GM18951 (cell line): ENCODE measurements around the gene GLIS2.

ENCODE experiments used
- POLR2A ChIP-seq: IDR thresholded peaks from 4 replicates; pipeline ENCODE4 v1.6.1; 2011; ENCODE audit warnings: mild to moderate bottlenecking; ENCODE audit not compliant: insufficient read length, insufficient read depth; ENCODE audit errors: extremely low read depth
- in situ Hi-C: fragments of 300-500 bp; cut with MboI; formaldehyde crosslinking; loops from one replicate; pipeline ENCODE4 v1.12.0; 2022; ENCODE audit warnings: low sequenced_read_pairs, mixed read lengths, inconsistent platforms; ENCODE audit not compliant: unreplicated experiment

Gene GLIS2

DNA sequence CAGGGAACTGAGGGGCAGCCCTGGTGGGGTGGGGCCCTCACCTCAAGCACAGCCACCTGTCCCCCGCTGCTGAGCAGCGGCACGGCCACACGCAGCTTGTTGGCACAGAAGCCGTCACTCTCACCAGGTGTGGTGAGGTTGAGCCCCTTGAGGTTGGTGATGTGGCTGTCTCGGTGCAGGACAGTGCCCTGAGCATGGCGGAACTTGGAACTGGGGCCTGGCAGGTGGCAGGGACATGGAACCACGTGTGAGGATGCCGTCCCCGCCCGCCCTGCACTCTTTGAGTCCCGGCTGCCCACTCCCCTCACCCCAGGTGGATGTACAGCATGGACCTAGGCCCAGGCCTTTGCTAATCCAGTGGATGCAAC, 46.1 kb downstream of the GLIS2 start:
- in situ Hi-C loops: no loop called here
- no peak for TF ChIP-seq POLR2A

DNA sequence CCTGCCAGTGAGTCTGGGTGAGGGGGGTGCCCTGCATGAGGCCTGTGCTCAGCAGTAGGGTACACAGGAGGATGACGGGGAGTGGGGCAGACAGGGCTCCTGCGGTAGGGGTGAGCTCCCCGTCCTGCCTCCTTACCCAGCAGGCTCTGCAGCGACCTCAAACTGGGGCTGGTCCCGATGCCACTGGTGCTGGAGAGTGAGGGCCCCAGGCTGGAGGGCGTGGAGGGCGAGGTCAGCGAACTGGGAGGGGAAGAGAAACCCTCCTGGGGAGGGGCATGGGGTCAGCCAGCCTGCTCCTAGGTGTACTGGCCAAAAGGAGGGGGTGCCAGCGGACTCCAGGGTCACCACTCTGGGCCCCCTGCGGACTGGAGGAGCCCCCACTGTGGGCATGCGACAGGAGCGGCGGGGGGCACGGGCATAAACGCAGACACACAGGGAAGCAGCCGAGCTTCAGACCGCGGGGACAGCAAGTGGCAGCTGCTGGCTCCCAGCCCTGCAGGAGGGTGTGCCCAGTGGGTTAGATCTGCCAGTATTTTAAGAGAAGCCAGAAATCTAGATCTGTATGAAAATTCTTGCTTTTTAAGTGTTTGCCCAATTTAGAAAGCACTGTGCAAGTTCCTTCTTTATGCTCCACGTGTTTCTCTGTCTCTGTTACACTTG, 46.7 kb downstream of the GLIS2 start:
- in situ Hi-C loops: no loop called here
- TF ChIP-seq POLR2A: no peak

DNA sequence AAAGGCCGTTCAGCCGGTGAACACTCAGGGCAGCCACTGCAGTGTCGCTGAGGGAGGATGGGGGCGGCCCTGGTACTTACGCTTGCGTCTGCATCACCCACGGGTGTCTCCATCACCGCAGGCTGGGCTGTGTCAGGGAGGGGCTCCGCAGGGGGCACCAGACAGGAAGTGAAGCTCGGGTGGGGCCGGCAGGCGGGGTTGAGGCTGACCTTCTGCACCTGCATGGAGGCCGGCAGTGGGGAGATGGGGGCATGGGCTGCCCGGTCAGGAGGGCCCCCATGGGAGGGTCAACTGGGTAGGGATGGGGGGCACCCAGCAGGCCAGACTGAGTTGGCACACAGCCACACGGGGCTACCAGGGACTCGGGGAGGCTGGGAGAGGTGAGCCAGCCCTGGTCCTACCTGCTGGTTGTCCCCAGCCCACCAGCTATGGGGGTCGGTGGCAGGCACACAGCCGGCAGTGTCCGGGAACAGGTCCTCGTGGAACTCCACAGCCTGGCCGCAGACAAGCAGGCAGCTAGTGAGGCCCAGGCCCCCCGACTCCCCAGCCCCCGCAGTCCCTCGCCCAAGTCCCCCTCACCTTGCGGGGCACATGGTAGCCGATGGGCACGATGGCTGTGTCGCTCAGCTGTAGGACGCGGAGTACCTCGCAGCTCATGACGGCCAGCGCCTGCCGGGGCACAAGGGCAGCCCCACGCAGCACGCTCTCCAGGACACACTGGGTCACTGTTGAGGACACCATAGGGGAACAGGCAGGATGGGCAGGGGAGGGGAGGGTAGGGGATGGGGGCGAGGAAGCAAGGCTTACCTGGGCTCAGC, 48.5 kb downstream of the GLIS2 start:
- in situ Hi-C loops: no loop called here
- no peak for TF ChIP-seq POLR2A

DNA sequence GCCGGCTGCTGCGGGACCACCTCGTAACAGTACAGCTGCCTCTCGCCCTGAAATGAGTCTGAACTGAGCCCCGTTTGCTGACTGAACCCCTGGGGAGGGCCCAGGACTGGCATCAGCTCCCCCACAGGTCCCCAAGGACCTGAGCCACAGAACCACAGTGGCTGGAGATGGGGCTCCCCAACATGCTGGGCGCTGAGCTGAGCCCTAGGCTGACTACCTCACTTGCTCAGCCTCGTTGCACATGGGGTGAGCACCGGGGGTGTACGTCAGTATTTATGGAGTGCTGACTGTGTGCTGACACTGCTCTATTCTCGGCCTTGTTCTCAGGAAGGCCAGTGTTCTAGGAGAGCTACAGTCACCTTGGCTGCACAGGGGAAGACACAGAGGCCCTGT, 49.1 kb downstream of the GLIS2 start:
- in situ Hi-C loops: no loop called here
- no peak for TF ChIP-seq POLR2A

DNA sequence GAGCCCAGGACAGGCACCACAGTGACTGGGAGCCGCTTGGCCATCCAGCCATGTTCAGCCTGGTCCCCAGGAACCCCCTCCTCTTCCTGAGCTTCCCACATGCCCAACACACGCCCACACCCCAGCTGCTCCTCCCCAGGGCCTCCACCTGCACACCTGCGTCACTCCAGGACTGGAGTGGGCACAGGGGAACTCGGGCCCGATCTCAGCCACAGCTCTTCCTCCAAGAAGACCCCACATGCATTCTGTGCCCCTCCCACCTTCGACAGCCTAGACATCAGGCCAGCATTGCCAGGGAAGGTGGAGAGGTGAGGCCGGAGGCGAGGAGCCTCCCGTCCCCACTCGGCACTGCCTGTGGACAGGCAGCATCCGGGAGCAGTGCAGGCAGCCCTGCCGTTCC, 49.7 kb downstream of the GLIS2 start:
- in situ Hi-C loops: no loop called here
- no peak for TF ChIP-seq POLR2A

DNA sequence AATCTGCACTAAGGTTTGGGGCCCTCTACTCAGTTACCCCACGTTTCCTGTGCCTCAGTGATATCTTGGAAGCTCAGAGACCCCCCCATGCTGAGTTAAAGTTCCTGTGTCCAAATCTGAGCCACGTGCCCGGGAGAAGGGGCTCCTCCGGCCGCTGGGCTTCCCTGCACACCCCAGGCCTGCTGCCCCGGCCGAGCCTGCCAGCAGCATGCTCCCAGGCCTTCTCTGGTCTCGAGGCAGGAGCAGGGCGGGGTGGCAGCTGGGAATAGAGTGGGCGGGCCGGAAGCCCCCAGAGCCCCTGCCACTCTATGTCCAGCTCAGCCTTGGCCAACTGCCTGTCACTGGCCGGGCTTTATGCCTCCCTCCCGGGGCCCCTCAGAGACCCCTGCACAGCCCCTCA, 50.1 kb downstream of the GLIS2 start:
- no peak for TF ChIP-seq POLR2A
- in situ Hi-C loops: no loop called here

DNA sequence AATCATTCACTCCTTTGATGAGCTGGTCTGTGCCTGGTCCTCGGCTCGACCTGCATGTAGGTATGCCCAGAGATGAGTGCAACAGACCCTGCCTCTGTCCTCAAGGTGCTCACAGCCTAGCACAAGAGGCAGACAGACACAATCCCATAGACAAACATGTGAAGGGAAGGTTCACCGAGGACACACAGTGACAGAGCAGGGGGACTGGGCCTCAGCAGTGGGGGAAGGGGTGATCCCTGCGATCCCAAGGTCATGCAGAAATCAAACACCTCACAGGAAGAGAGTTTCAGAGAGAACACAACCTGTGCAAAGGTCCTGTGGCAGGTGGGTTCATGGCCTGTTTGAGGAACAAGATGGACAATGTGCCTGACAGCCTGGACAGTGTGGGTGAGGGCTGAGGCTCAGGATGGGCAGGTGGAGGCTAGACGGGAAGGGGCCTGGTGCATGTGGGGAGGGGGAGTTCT, 51.6 kb downstream of the GLIS2 start:
- no peak for TF ChIP-seq POLR2A
- in situ Hi-C loops: no loop called here

DNA sequence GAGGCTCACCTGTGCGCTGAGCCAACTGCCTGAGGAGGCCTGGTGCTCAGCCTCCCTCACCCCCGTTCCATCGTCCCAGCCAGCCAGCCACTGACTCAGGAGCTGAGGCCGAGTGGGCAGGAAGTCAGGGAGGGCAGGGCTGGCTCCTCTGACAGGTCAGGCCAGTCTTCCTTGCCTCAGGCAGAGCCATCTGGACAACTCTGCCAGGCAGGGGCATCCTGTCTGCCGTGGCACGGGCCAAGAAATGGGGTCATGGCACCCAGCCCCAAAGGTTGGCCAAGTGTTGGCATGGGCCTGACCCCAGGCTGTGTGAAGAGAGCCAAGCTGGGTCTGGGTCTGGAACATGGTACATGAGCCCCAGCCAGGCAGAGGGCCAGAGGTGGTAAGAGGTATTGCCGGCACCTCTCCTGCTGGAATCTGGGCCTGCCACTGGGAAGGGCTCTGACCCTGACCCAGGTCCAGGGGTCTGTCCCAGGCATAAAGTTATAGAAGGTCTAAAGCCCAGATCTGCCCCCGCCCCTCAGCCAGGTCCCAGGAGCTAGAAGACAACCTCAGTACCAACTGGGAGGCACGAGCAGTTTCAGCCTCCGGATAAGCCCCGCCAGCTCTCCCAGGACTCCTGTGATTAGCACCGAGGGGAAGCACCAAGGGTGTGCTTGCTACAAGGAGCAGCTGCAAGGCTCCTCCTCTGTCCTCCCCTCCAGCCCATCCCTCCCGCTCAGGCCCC, 53.3 kb downstream of the GLIS2 start:
- no peak for TF ChIP-seq POLR2A
- in situ Hi-C loops: no loop called here

DNA sequence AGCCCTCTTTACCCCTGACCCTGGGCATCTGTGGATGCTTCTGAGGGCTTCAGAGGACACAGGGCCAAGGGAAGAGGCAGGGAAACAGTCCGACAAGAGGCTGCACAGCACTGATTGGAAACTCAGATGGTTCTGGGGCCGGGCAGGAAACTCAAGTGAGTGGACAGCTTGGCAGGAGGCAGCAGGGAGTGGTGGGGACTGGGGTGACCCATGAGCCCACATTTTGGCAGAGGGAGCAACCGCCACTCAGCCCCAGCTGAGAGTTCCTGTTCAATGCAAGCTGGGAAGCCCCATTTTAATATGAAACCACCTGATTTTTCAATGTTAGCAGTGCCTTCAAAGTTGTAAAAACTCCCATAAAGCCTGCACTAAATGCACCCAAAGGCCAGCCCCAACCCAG, 54.3 kb downstream of the GLIS2 start:
- in situ Hi-C loops: no loop called here
- TF ChIP-seq POLR2A: no peak

DNA sequence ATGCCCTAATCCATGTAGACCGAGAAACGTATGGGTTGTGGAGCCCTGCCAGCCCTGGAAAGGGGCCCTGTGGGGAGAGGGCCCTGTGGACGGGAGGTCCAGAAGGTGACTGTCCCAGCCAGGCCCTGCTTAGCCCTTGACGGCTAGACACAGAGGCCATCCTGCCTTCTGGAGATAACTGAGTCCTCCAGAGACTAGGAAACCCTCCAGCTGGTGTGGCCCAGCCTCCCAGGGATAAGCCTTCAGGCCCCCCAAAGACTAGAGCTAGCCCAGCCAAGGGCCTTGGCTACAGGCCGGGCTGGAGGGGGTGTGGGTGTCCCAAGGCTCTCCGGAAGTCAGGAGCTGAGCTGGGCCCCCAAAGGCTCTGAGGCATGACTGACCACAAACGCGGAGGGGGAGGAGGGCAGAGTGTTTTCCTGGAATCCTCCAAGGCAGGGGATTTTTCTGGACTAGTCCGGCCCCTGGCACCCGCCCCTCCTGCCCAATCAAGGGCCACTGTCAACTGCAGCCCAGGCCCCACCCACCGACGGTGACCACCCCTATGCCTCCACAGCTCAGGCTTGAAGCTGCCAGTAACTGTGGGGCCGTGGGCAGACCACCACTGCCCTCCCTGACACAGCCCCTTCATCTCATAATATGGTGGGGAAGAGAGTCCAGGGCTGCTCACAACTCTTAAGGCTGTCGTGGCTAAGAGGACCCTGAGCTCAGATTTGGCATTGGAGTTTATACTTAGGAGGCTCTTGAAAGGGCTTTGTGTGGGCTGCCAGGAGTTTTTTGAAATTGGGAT, 54.9 kb downstream of the GLIS2 start:
- in situ Hi-C loops: no loop called here
- no peak for TF ChIP-seq POLR2A

DNA sequence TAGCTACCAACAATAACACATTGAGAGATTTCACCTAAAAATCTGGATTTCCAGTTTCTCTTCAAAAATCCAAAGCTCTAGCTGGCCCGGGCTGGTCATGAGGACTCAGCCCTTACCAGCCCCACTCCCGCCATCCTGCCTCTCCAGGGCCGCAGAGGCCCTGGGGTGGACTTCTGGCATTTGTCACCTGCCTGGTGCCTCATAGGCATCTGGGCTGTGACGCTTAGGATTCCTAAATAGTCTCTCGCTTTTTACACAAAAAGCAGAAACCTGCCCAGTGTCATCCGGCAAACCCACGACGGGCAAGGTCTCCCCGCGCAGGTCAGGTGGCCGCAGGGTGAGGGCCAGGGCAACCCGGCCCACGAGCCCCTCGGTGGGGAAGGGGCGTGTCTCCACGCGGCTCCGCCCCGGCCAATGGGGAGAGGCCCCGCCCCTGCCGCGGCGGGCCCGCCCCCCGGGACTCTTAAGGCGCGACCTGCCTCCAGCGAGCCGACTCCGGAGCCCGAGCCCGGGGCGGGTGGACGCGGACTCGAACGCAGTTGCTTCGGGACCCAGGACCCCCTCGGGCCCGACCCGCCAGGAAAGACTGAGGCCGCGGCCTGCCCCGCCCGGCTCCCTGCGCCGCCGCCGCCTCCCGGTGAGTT, 55.6 kb downstream of the GLIS2 start, which contains the start of gene VASN:
VASN (plus strand) TSS at position 492 of the 644 bp plus-strand sequence. CDS start 9,030 bp downstream, outside the sequence.
- in situ Hi-C loops: no loop called here
- TF ChIP-seq POLR2A: peak; percentile 63

DNA sequence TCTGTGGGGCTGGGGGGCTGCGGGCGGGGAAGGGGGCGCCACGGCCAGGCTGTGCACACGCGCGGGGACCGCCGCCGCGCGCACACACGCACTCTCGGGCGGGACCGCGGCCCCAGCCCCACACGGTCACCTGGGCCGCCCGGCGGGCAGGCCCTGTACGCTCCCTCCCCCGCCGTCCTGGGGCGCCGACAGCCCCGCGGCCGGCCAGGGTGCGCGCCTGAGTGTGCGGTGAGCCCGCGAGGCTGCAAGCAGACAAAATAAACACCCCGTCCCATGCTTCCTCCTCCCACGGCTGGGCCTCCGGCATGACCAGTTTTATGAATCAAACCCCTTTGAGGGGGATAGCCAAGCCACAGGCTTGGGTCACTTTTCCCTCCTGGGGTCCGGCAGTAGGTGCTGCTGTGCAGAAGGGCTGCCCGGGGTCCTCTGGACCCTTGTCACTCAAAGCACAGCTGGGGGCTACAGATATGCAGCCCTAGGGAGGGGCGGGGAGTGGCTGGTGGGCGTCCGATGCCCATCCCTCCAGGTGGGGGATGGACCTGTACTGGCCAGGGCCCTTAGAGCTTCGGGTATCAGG, 56.2 kb downstream of the GLIS2 start:
- in situ Hi-C loops: no loop called here

More for the DNA sequence above, 56.2 kb downstream of the GLIS2 start:
- no peak for TF ChIP-seq POLR2A
